ENCODE measurements around the gene HNRNPK.

The HNRNPK gene

GRCh38 chr9:83999141-83999918 lies 19.3 kb upstream of the HNRNPK start:
- Histone ChIP-seq H3K27me3 (ENCODE audit: insufficient read depth, poor library complexity, severe bottlenecking) (no peaks in the 10 kb centered on the region), H3K27ac (replicated peaks) (no peak overlapping the region), H3K4me3 (replicated peaks; ENCODE audit: insufficient read depth, low read length) (no peak overlapping the region)
- no peak for TF ChIP-seq POLR2AphosphoS5 (IDR thresholded peaks at IDR 0.05; ENCODE audit: low read depth)
- no peak for TF ChIP-seq GABPA (IDR thresholded peaks at IDR 0.05; ENCODE audit: low read depth)
- no peak for TF ChIP-seq CTCF (IDR thresholded peaks at IDR 0.05; ENCODE audit: insufficient read depth, low read length)
- no peak for TF ChIP-seq REST (IDR thresholded peaks at IDR 0.05; ENCODE audit: insufficient replicate concordance, low read depth)
- TF ChIP-seq SPI1 (IDR thresholded peaks at IDR 0.05; ENCODE audit: borderline replicate concordance, low read depth), result no peak
- DNase-seq (ENCODE audit: low read depth in 1 of 2, low spot score in 1 of 2), result no peak

GRCh38 chr9:83996126-83996525 lies 16.1 kb upstream of the HNRNPK start:
- TF ChIP-seq REST (IDR thresholded peaks at IDR 0.05; ENCODE audit: insufficient replicate concordance, low read depth), result no peak
- TF ChIP-seq SPI1 (IDR thresholded peaks at IDR 0.05; ENCODE audit: borderline replicate concordance, low read depth), result no peak
- no peak for TF ChIP-seq CTCF (IDR thresholded peaks at IDR 0.05; ENCODE audit: insufficient read depth, low read length)
- no peak for TF ChIP-seq POLR2AphosphoS5 (IDR thresholded peaks at IDR 0.05; ENCODE audit: low read depth)
- TF ChIP-seq GABPA (IDR thresholded peaks at IDR 0.05; ENCODE audit: low read depth), result no peak
- Histone ChIP-seq H3K27ac (replicated peaks) (no peak overlapping the region), H3K27me3 (ENCODE audit: insufficient read depth, poor library complexity, severe bottlenecking) (no peaks in the 10 kb centered on the region), H3K4me3 (replicated peaks; ENCODE audit: insufficient read depth, low read length) (no peak overlapping the region)
- DNase-seq (ENCODE audit: low read depth in 1 of 2, low spot score in 1 of 2), result no peak

GRCh38 chr9:83992901-83993300 lies 12.9 kb upstream of the HNRNPK start:
- Histone ChIP-seq H3K4me3 (replicated peaks; ENCODE audit: insufficient read depth, low read length) (no peak overlapping the region), H3K27me3 (ENCODE audit: insufficient read depth, poor library complexity, severe bottlenecking) (no peaks in the 10 kb centered on the region), H3K27ac (replicated peaks) (no peak overlapping the region)
- no peak for DNase-seq (ENCODE audit: low read depth in 1 of 2, low spot score in 1 of 2)
- TF ChIP-seq REST (IDR thresholded peaks at IDR 0.05; ENCODE audit: insufficient replicate concordance, low read depth), result no peak
- TF ChIP-seq SPI1 (IDR thresholded peaks at IDR 0.05; ENCODE audit: borderline replicate concordance, low read depth), result no peak
- TF ChIP-seq GABPA (IDR thresholded peaks at IDR 0.05; ENCODE audit: low read depth), result no peak

Data from HL-60 (cell line).